HL-60 (cell line): Measurements from ENCODE around the gene TNFRSF8.
A peak's percentile ranks its signal among the peaks of the same experiment; 100 is the strongest.

ENCODE experiments used
- DNase-seq, 2 experiments: peaks; one replicate each; pipeline ENCODE4 v3.0.0-alpha.2; 2010 to 2020; ENCODE audit warnings: low read depth in 1 of 2, low spot score in 1 of 2
- H3K27ac ChIP-seq: fragments of 250-450 bp; sonication (Bioruptor Pico); replicated peaks from 2 replicates; pipeline ENCODE4 v1.5.1; 2020; ENCODE audit warnings: mild to moderate bottlenecking, moderate library complexity
- H3K27me3 ChIP-seq: fragments of 250-450 bp; sonication (Bioruptor Pico); 2 replicates; pipeline ENCODE4 v1.5.1; 2021; ENCODE audit warnings: mild to moderate bottlenecking, moderate library complexity; ENCODE audit not compliant: insufficient read depth, poor library complexity, severe bottlenecking
- H3K4me3 ChIP-seq: replicated peaks from 2 replicates; pipeline ENCODE4 v1.5.1; 2011; ENCODE audit warnings: mild to moderate bottlenecking, control low read depth, low read length; ENCODE audit not compliant: insufficient read depth
- CTCF ChIP-seq: IDR thresholded peaks from one replicate; pipeline ENCODE4 v1.5.1; 2011; ENCODE audit warnings: low read length, control low read depth, inconsistent platforms; ENCODE audit not compliant: insufficient read depth
- GABPA ChIP-seq: IDR thresholded peaks from 2 replicates; pipeline ENCODE4 v1.6.1; 2012; ENCODE audit warnings: low read depth
- POLR2AphosphoS5 ChIP-seq: IDR thresholded peaks from 2 replicates; pipeline ENCODE4 v1.6.1; 2012; ENCODE audit warnings: low read depth
- REST ChIP-seq: IDR thresholded peaks from 2 replicates; pipeline ENCODE4 v1.6.1; 2012; ENCODE audit warnings: low read depth; ENCODE audit not compliant: insufficient replicate concordance
- SPI1 ChIP-seq: IDR thresholded peaks from 2 replicates; pipeline ENCODE4 v1.6.1; 2012; ENCODE audit warnings: low read depth, mild to moderate bottlenecking, borderline replicate concordance

The TNFRSF8 gene

GRCh38 chr1:12153181-12153785 is 90.2 kb downstream of the TNFRSF8 start:
- Histone ChIP-seq H3K27me3 (no peaks in the 10 kb centered on the region), H3K27ac (peak overlapping the region; percentile 78), H3K4me3 (no peak overlapping the region)
- TF ChIP-seq CTCF: no peak
- no peak for TF ChIP-seq REST
- TF ChIP-seq SPI1: peak; percentile 42; the same call in 1 of the 2 replicates
- no peak for TF ChIP-seq GABPA
- TF ChIP-seq POLR2AphosphoS5: peak; percentile 45; the same call in 1 of the 2 replicates
- peak in 1 of 2 experiments; percentile 95 for DNase-seq

GRCh38 chr1:12155328-12155727 is 92.2 kb downstream of the TNFRSF8 start:
- no peak for TF ChIP-seq GABPA
- H3K27ac ChIP-seq: no peak overlapping the region

GRCh38 chr1:12157366-12158231 is 94.5 kb downstream of the TNFRSF8 start:
- Histone ChIP-seq H3K27me3 (no peaks in the 10 kb centered on the region), H3K27ac (peak overlapping the region; percentile 52), H3K4me3 (no peak overlapping the region)
- TF ChIP-seq GABPA (no peak), SPI1 (peak; percentile 96), POLR2AphosphoS5 (no peak)
- DNase-seq: peak in 1 of 2 experiments; percentile 79

More at GRCh38 chr1:12155328-12155727, 92.2 kb downstream of the TNFRSF8 start:
- DNase-seq: no peak
- Histone ChIP-seq H3K4me3 (no peak overlapping the region), H3K27me3 (no peaks in the 10 kb centered on the region)

GRCh38 chr1:12158357-12159092 is 95.4 kb downstream of the TNFRSF8 start:
- Histone ChIP-seq H3K27me3 (no peaks in the 10 kb centered on the region), H3K4me3 (no peak overlapping the region), H3K27ac (peak overlapping the region; percentile 52)
- no peak for DNase-seq
- TF ChIP-seq REST (no peak), GABPA (no peak), SPI1 (no peak), CTCF (no peak), POLR2AphosphoS5 (no peak)
